Measurements from ENCODE around the gene DUSP10.

The DUSP10 gene

GRCh38 chr1:221714227-221715152 lies 27.4 kb downstream of the DUSP10 start:
- TF ChIP-seq FOXP2 (optimal IDR thresholded peaks at IDR 0.05; ENCODE audit: borderline replicate concordance, extremely low read depth, extremely low read length, insufficient read depth) (no peak), POLR2AphosphoS5 (IDR thresholded peaks at IDR 0.05; ENCODE audit: low read depth, low read length) (no peak), SIN3A (IDR thresholded peaks at IDR 0.05; ENCODE audit: borderline replicate concordance, insufficient read depth, low read length) (no peak), REST (IDR thresholded peaks at IDR 0.05; ENCODE audit: insufficient read depth in 1 of 2, low read depth in 2 of 2, low read length in 2 of 2) (no peak), TAF1 (IDR thresholded peaks at IDR 0.05; ENCODE audit: borderline replicate concordance, insufficient read depth, low read length) (no peak)

GRCh38 chr1:221712776-221713431 lies 29.0 kb downstream of the DUSP10 start:
- TF ChIP-seq POLR2AphosphoS5 (IDR thresholded peaks at IDR 0.05; ENCODE audit: low read depth, low read length) (no peak), TAF1 (IDR thresholded peaks at IDR 0.05; ENCODE audit: borderline replicate concordance, insufficient read depth, low read length) (no peak), FOXP2 (optimal IDR thresholded peaks at IDR 0.05; ENCODE audit: borderline replicate concordance, extremely low read depth, extremely low read length, insufficient read depth) (no peak), REST (IDR thresholded peaks at IDR 0.05; ENCODE audit: insufficient read depth in 1 of 2, low read depth in 2 of 2, low read length in 2 of 2) (no peak), SIN3A (IDR thresholded peaks at IDR 0.05; ENCODE audit: borderline replicate concordance, insufficient read depth, low read length) (no peak)

- no peak for TF ChIP-seq TAF1 (IDR thresholded peaks at IDR 0.05; ENCODE audit: borderline replicate concordance, insufficient read depth, low read length)
- TF ChIP-seq SIN3A (IDR thresholded peaks at IDR 0.05; ENCODE audit: borderline replicate concordance, insufficient read depth, low read length) = no peak
- TF ChIP-seq FOXP2 (optimal IDR thresholded peaks at IDR 0.05; ENCODE audit: borderline replicate concordance, extremely low read depth, extremely low read length, insufficient read depth) = no peak
- TF ChIP-seq POLR2AphosphoS5 (IDR thresholded peaks at IDR 0.05; ENCODE audit: low read depth, low read length) = no peak
- no peak for TF ChIP-seq REST (IDR thresholded peaks at IDR 0.05; ENCODE audit: insufficient read depth in 1 of 2, low read depth in 2 of 2, low read length in 2 of 2)
Observed at GRCh38 chr1:221712198-221712684, 29.6 kb downstream of the DUSP10 start.

- TF ChIP-seq FOXP2 (optimal IDR thresholded peaks at IDR 0.05; ENCODE audit: borderline replicate concordance, extremely low read depth, extremely low read length, insufficient read depth) = no peak
- no peak for TF ChIP-seq POLR2AphosphoS5 (IDR thresholded peaks at IDR 0.05; ENCODE audit: low read depth, low read length)
- TF ChIP-seq SIN3A (IDR thresholded peaks at IDR 0.05; ENCODE audit: borderline replicate concordance, insufficient read depth, low read length) = no peak
- TF ChIP-seq REST (IDR thresholded peaks at IDR 0.05; ENCODE audit: insufficient read depth in 1 of 2, low read depth in 2 of 2, low read length in 2 of 2) = no peak
- TF ChIP-seq TAF1 (IDR thresholded peaks at IDR 0.05; ENCODE audit: borderline replicate concordance, insufficient read depth, low read length) = no peak
Observed at GRCh38 chr1:221711656-221712055, 30.2 kb downstream of the DUSP10 start.
